Measurements from ENCODE around the gene BCAP29.

BCAP29 gene

GRCh38 chr7:107668296-107668695 is 88.2 kb downstream of the BCAP29 start:
- POLR2A ChIA-PET (ENCODE audit: low non-redundant PET): no interaction called here

More at GRCh38 chr7:107668296-107668695, 88.2 kb downstream of the BCAP29 start:
- DNase-seq (ENCODE audit: low spot score): no peak
- H3K27ac ChIP-seq: no peak overlapping the region
- CTCF ChIA-PET: no interaction called here
- TF ChIP-seq CTCF (conservative IDR thresholded peaks at IDR 0.05; ENCODE audit: low read depth): no peak
